Peyer's patch (tissue), 4 donors: ENCODE data around the gene LGMN.

Source experiments
- CTCF ChIP-seq, 6 experiments: fragments of 450-650 bp in 4 of 6; fragments of 200-600 bp in 2 of 6; sonication (generic) in 1 of 6; IDR thresholded peaks; one replicate each; pipeline ENCODE4 v1.5.1; 2017 to 2019; ENCODE audit warnings: antibody characterized with exemption in 6 of 6, mild to moderate bottlenecking in 3 of 6, moderate library complexity in 1 of 6
- POLR2A ChIP-seq, 2 donors: fragments of 450-650 bp; IDR thresholded peaks; one replicate each; pipeline ENCODE4 v1.5.1; 2017; ENCODE audit warnings: antibody characterized with exemption in 2 of 2, mild to moderate bottlenecking in 2 of 2, moderate library complexity in 2 of 2

GRCh38 chr14:92781350-92781749 is 32.9 kb upstream of the LGMN start:
- no peak for TF ChIP-seq POLR2A (IDR thresholded peaks at IDR 0.05)
- TF ChIP-seq CTCF (IDR thresholded peaks at IDR 0.05) = no peak
